Stimulated activated CD8-positive, alpha-beta memory T cell treated with anti-CD3 and anti-CD28 coated beads, Interleukin-15, amount 100 ng/mL, for 1 hour (primary cell): Measurements from ENCODE around the gene TRIM67.

ENCODE experiments used
- DNase-seq: peaks from one replicate; pipeline ENCODE4 v3.0.0-alpha.2; 2020; ENCODE audit warnings: low read depth

TRIM67 gene

GRCh38 chr1:231183639-231184590 lies 22.1 kb downstream of the TRIM67 start:
- no peak for DNase-seq

- no peak for DNase-seq
Measured at GRCh38 chr1:231184891-231185290, 23.0 kb downstream of the TRIM67 start.

DNA sequence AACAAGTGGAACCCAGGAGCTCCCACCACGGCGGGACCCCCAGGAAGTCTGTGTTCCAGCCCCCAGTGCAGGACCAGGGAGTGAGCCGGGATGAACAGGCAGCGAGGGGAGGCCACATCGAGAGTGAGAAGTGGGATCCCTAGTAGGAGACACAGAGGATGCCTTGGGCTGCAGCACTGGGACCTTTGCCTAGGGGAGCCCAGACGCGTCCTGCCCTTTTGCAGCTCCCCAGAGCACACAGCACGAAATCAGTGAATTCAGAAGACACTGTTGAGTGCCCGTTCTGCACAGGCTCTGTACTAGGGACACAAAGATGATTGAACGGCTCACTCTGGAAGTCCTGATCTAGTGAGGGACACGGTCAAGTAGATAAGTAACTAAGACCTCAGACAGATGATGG lies 23.5 kb downstream of the TRIM67 start:
- DNase-seq = no peak

GRCh38 chr1:231186356-231187115 lies 24.7 kb downstream of the TRIM67 start:
- DNase-seq = no peak

DNA sequence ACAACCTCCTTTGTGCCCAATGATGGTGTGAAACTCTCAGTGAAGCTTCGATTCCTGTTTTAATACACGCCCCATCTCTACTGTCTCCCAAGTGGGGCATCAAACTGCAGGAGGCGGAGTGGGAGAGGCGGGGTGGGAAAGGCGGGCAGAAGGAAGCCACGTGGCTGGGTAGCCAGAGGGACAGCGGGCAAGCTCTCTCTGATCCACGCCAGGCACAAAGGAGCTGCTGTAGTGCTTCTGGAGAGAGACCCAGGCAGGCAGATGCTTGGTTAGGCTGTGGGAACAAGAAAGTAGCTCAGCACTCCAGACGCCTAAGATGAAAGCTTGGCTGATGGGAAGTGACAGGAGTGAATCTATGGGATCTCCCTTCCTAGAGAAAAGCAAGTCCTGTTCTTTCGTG lies 25.7 kb downstream of the TRIM67 start:
- no peak for DNase-seq

DNA sequence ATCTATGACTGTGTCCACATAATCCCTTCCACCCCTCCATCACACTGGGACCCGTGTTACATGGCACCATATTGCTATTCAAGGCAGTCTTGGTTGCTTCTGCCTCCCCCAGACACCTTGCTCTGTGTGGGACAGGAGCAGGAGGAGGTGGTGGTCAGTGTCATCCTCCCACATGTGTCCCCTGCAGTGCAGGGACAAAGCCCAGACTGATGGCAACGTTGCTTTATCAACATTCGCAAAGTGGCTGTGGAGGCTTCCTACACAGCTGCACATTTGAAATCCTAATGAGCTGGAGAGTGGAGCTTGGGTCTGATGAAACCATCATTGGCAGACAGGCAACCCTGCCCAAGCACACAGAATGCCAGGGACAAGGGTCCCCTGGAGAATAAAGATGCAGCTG lies 26.2 kb downstream of the TRIM67 start:
- DNase-seq = no peak

GRCh38 chr1:231188768-231189167 lies 26.9 kb downstream of the TRIM67 start:
- no peak for DNase-seq

GRCh38 chr1:231189683-231190270 lies 27.9 kb downstream of the TRIM67 start:
- no peak for DNase-seq

DNA sequence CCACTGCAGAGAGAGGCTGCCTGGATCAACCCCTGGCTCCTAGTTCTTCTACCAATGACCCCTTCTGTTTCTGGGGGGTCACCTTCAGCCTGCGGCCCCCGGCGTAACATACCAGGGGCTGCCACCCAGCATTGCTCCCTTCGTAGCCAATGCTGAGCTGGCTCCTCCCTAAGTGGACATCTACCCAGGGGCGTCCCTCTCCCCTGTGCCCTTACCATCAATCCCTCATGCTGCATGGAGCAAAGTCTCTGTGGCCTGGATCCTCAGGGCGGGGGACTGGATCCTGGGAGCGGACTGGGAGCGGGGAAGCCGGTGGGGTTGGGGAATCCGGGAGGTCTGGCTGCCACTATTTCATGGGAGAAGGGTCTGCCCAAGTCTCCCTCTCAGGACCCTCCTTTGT lies 28.6 kb downstream of the TRIM67 start:
- no peak for DNase-seq

- no peak for DNase-seq
Measured at GRCh38 chr1:231192620-231193163, 30.8 kb downstream of the TRIM67 start.

DNA sequence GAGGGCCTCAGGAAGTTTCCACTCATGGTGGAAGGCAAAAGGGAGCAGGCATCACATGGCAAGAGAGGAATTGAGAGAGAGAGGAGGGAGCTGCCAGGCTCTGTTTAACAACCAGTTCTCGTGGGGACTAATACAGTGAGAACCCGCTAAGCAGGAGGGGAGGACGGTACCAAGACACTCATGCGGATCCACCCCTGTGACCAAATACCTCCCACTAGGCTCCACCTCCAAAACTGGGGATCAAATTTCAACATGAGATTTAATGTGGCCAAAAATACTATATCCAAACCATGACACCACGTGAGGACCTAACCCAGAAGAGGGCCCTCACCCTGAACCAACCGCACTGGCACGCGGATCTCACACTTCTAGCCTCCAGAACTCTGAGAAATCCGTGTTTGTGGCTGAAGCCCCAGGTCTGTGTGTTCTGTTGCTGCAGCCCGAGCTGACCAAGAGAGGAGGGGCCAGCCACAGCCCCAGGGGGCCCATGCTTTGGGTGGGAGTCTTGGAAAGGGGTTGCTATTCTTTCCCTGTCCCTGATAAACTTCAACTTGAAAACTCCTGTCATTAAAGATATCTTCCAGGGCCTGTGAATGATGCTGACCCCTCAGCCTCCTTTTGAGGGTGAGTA lies 32.0 kb downstream of the TRIM67 start:
- no peak for DNase-seq

DNA sequence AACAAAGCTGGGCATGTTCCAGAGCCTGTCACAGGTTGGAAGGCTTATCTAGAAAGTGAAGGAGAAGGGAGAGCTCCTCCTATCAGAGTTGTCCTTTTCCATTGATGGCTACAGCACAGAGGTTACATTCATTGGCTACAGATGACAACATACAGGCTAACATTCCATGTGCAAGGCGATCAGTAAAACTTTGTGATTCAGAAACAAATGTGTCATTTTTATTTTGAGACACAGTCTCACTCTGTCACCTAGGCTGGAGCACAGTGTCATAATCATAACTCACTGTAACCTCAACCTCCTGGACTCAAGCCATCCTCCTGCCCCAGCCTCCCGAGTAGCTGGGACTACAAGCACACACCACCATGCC lies 32.6 kb downstream of the TRIM67 start:
- no peak for DNase-seq

- no peak for DNase-seq
Measured at GRCh38 chr1:231194843-231195516, 33.1 kb downstream of the TRIM67 start.

DNA sequence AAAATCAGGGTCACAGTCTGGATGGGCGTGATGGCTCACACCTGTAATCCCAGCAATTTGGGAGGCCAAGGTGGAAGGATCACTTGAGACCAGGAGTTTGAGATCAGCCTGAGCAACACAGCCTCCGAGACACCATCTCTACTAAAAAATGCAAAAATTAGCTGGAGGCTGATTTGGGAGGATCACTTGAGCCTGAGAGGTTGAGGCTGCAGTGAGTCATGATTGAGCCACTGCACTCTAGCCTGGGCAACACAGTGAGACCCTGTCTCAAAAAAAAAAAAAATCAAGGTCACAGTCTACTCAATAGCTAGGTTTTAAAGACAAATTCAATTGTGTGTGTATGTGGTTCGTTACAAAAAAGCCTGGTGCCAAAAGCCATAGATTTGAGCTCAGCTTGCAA lies 34.4 kb downstream of the TRIM67 start:
- DNase-seq = no peak

DNA sequence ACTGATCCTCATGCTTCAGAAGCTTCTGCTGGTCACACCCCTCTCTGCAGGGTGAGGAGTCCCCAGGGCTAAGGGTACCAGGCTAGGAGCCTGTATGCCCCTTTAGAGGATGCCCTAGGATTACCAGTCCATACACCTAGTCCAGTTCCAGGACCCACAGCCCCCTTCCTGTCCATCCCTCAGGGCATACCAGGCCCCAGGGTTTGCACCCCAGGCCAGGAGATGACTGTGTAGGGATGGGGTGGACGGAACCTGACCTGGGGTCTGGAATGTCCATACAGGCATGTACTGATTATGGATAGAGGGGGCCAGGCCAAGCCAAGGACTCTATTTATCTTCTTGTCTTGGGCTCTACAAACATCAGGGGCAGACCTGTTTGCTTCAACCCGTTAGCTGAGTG lies 34.9 kb downstream of the TRIM67 start:
- DNase-seq = no peak

DNA sequence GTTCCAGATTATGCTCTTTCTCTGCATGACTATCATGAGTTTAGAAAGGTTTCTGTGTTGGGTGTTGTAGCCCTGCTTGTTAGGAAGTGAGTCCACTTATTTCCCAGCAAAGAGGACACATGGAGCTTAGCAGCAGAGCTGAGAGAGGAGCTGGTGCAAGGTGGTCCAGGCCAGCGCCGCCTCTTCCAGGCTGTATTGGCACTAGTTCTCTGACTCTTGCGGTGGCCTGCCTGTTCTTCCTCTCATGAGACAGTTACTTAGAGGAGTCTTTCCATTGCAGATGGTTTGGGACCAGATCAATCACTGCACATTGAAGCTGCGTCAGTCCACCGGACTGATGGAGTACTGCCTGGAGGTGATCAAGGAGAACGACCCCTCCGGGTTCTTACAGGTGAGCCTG lies 38.0 kb downstream of the TRIM67 start:
- no peak for DNase-seq

GRCh38 chr1:231200388-231201031 lies 38.7 kb downstream of the TRIM67 start:
- no peak for DNase-seq

DNA sequence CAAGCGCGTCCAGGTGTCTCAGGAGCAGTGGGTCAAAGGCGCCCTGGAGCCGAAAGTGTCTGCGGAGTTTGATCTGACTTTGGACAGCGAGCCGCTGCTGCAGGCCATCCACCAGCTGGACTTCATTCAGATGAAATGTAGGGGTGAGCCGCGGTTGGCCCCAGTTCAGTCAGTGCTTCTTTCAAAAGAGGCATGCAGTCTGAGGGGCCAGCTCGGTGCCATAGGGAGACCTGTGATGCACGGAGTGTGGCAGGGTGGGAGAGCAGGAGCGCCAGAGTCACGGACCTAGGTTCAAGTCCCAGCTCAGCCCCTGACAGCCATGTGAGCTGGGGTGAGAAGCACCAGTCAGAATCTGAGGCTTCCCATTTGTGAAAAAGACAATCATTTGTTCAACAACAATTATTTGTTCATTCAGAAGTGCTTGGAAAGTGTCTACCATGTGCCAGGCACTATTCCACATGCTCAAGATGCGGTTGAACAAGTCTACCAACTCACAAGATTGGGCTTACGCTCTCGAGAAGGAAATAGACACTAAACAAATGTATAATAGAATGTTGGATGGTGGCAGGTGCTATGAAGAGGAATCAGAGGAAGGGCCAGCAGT lies 39.6 kb downstream of the TRIM67 start:
- DNase-seq = no peak

GRCh38 chr1:231201979-231202633 lies 40.2 kb downstream of the TRIM67 start:
- no peak for DNase-seq
